ENCODE measurements around the gene SAMD15.
A peak's percentile ranks its signal among the peaks of the same experiment; 100 is the strongest.

DNA sequence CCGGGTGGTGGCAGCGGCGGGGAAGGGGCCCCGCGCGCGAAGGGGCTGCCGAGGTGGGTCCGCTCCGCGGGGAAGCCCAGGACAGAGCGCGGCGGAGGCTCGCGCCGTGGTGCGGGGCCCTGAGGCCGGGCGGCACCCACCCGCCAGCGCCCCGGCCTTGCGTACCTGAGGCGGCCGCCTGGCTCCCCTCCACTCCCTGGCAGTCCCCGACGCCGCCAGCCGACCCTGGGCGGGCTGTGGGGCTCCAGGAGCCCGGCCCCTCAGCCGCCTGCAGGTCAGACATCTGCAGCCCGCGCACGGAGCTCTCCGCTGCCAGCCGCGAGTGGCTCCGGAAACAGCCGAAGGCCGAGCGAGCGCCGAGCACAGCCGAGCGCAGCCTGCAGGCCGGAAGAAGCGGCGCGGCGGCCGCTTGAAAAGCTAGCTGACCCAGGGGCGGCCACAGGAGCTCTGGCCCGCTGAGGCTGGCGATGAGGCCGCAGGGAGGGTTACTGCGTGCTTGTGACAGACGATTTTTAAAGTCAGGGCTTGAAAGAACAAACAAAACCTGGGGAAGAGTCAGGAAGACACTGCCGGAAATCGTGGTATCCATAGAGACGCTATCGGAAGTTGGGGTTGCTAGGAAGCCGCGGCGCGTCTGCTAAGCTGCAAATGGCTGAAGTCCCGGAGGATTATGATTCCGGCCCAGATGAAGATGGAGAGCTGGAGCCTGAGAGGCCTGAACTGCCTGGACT lies at the start of gene SAMD15, which contains the start of gene TMED8:
- TF ChIP-seq, protein P1, sequence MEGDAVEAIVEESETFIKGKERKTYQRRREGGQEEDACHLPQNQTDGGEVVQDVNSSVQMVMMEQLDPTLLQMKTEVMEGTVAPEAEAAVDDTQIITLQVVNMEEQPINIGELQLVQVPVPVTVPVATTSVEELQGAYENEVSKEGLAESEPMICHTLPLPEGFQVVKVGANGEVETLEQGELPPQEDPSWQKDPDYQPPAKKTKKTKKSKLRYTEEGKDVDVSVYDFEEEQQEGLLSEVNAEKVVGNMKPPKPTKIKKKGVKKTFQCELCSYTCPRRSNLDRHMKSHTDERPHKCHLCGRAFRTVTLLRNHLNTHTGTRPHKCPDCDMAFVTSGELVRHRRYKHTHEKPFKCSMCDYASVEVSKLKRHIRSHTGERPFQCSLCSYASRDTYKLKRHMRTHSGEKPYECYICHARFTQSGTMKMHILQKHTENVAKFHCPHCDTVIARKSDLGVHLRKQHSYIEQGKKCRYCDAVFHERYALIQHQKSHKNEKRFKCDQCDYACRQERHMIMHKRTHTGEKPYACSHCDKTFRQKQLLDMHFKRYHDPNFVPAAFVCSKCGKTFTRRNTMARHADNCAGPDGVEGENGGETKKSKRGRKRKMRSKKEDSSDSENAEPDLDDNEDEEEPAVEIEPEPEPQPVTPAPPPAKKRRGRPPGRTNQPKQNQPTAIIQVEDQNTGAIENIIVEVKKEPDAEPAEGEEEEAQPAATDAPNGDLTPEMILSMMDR (conservative IDR thresholded peaks at IDR 0.05; ENCODE audit: low read depth, low read length), result peak; percentile 37; the same call in 1 of the 2 replicates
- no peak for TF ChIP-seq EZH2phosphoT487 (IDR thresholded peaks at IDR 0.05; ENCODE audit: borderline replicate concordance, low read length)
